Body of pancreas (tissue), 4 donors: ENCODE results near the gene KIAA1671.

ENCODE experiments used
- POLR2A ChIP-seq, 3 donors: fragments of 450-650 bp; IDR thresholded peaks; one replicate each; pipeline ENCODE4 v1.6.1; 2016; ENCODE audit warnings: antibody characterized with exemption in 3 of 3, mild to moderate bottlenecking in 2 of 3
- TF ChIP-seq, protein P1 (sequence below), 7 experiments: fragments of 450-650 bp in 4 of 7; fragments of 200-600 bp in 3 of 7; sonication (generic) in 3 of 7; IDR thresholded peaks; one replicate each; pipeline ENCODE4 v1.5.1; 2016 to 2019; ENCODE audit warnings: antibody characterized with exemption in 7 of 7

DNA sequence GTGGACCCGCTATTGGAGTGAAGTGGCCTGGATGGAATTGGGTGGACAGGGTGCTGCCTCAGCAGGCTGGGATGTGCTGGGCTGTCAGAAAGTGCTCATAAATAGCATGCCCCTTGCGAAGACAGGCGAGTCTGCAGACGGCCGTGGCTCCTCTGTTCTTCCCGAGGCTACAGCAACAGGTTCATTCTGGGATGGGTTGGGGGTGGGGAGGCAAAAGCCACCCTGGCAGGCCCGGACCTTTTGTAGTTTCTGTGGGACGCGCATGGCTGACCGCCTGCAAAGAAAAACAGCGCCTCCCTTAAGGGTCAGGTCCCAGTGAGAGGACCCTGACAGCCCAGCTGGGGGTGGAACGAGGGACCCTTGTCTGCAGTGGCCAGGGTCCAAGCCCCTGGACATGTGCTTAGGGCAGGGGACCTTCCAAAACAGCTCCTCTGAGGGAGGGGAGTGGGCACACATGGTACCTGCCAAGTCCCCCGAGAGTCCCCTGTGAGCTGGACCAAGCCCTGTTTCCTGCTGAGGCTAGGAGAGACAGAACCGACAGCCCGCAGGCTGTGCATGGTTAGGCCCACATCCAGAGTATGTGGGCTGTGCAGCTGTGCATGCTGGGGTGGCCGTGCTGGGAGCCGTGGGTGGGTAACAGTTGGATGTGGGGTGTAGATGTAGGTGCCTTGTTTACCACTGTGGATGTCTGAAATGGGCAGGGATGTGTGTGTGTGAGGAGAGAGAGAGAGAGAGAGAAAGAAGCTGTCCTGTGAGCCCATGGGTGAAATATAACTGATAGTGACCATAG, 247.4 kb downstream of the KIAA1671 start, which contains the start of gene CRYBB3:
- TF ChIP-seq, protein P1, sequence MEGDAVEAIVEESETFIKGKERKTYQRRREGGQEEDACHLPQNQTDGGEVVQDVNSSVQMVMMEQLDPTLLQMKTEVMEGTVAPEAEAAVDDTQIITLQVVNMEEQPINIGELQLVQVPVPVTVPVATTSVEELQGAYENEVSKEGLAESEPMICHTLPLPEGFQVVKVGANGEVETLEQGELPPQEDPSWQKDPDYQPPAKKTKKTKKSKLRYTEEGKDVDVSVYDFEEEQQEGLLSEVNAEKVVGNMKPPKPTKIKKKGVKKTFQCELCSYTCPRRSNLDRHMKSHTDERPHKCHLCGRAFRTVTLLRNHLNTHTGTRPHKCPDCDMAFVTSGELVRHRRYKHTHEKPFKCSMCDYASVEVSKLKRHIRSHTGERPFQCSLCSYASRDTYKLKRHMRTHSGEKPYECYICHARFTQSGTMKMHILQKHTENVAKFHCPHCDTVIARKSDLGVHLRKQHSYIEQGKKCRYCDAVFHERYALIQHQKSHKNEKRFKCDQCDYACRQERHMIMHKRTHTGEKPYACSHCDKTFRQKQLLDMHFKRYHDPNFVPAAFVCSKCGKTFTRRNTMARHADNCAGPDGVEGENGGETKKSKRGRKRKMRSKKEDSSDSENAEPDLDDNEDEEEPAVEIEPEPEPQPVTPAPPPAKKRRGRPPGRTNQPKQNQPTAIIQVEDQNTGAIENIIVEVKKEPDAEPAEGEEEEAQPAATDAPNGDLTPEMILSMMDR (IDR thresholded peaks at IDR 0.05): no peak
- no peak for TF ChIP-seq POLR2A (IDR thresholded peaks at IDR 0.05)
